A673 (cell line): ENCODE results near the gene SKI.

Source experiments
- EZH2 ChIP-seq: fragments of 200-600 bp; sonication (generic); IDR thresholded peaks from 2 replicates; pipeline ENCODE4 v1.6.1; 2017; ENCODE audit warnings: borderline replicate concordance, low read depth, mild to moderate bottlenecking, mixed read lengths, antibody characterized with exemption, low read length; ENCODE audit not compliant: poor library complexity, severe bottlenecking
- TF ChIP-seq, protein P1 (sequence below): fragments of 300-800, 200-600 bp; sonication (generic); conservative IDR thresholded peaks from 2 replicates; pipeline ENCODE4 v1.5.1; 2017; ENCODE audit warnings: low read depth, mild to moderate bottlenecking, antibody characterized with exemption, low read length, moderate library complexity, mixed read lengths

DNA sequence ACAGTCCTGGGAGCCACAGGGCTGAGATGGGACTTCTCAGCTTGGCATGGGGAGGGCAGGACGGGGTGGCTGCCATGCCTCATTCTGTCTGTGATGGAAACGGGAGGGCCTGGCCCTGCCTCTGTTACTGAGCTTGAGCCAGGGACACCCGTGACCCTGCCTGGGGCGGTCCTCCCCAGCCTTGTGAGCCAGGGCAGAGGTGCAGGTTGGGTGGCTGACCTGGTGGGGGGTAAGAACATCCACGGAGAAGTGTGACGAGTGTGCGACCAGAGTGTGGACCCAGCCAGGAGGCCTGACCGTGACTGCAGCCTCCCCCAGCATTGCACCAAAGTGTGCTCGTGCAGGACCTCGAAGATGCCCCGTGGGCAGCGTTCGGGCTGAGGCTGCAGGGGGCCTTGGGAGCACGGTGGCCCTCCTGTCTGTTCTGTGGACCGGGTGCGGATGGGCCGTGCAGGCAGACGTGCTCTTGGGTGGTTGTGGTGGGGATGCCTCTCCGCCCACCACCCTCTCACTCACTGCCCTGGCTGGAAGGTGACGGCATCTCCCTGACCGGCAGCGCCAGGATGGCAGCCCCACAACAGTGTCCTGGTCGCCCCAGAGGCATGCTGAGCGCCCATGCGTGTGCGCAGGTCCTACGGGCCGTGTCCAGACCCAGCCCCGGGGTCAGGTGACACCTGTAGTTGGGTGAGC lies 45.4 kb downstream of the SKI start:
- TF ChIP-seq, protein P1, sequence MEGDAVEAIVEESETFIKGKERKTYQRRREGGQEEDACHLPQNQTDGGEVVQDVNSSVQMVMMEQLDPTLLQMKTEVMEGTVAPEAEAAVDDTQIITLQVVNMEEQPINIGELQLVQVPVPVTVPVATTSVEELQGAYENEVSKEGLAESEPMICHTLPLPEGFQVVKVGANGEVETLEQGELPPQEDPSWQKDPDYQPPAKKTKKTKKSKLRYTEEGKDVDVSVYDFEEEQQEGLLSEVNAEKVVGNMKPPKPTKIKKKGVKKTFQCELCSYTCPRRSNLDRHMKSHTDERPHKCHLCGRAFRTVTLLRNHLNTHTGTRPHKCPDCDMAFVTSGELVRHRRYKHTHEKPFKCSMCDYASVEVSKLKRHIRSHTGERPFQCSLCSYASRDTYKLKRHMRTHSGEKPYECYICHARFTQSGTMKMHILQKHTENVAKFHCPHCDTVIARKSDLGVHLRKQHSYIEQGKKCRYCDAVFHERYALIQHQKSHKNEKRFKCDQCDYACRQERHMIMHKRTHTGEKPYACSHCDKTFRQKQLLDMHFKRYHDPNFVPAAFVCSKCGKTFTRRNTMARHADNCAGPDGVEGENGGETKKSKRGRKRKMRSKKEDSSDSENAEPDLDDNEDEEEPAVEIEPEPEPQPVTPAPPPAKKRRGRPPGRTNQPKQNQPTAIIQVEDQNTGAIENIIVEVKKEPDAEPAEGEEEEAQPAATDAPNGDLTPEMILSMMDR: no peak
- TF ChIP-seq EZH2: no peak
